LHCN-M2 (cell line): ENCODE measurements around the gene LARGE2. TPM values are rescaled to one million over a fixed set of nuclear protein-coding genes. Genes with fewer than 3 reads are reported as not detected.
A peak's percentile ranks its signal among the peaks of the same experiment; 100 is the strongest.

ENCODE experiments used
- DNase-seq: peaks from one replicate; pipeline ENCODE4 v3.0.0-alpha.2; 2012; ENCODE audit warnings: low read depth
- polyA plus RNA-seq: library from polyadenylated mRNA; unstranded; fragments of >200 nt; gene quantifications from one replicate; pipeline ENCODE4 v1.2.1, GENCODE V29; 2012; ENCODE audit warnings: missing spikeins
- total RNA-seq: library from RNA; depleted of rRNA; stranded (reverse); fragments of >200 nt; gene quantifications from 2 replicates; pipeline ENCODE4 v1.2.3, GENCODE V29; 2014; rRNA removed

LARGE2 gene
- total RNA-seq = not detected in 2 replicates
- polyA plus RNA-seq = not detected

DNA sequence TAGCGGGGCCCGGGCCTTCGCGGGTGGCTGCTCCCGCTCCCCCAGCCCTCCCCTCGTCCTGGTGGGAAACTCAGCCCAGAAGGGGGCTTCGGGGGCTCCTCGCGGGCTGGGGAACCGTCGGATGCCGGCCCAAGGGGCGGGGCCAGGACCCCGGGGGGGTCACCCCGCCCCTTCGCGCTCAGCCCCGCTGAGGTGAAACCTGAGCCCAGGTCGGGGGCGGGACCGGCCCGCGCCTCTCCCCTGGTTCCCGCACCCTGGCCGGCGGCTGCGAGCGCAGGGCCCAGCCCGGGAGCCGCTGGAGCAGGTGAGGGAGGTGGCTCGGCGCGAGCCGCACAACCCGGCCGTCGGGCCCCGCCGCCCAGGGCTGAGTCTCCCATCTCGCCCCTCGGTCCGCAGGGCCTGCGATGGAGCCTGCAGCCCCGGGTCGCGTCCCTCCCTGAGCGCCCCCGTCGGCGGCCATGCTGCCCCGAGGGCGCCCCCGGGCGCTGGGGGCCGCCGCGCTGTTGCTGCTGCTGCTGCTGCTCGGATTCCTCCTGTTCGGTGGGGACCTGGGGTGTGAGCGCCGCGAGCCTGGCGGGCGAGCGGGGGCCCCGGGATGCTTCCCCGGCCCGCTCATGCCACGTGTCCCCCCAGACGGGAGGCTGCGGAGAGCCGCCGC is at the start of gene LARGE2:
LARGE2 (plus strand) TSS at position 232 of the 658 bp plus-strand sequence; CDS start at position 459, 227 bp downstream.
- no peak for DNase-seq

DNA sequence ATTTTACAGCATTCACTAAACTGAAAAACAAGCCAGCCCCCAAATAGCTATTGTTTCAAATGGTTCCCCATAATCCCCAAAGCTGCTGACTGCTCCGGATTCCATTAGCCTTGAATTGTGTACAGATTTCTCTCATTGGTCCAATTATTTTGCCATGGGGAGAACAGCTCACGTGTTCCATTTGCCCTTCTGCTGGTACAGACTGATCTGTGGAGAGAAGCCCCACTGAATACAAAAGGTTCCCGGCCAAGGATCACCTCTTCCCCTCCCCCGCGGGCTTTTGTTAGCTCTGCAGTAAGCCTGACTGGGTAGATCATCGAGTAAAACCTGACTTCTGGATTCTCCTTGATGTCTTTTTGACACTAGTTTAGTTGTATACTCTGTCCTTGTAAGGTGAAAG is 46.1 kb upstream of the LARGE2 start:
- no peak for DNase-seq

DNA sequence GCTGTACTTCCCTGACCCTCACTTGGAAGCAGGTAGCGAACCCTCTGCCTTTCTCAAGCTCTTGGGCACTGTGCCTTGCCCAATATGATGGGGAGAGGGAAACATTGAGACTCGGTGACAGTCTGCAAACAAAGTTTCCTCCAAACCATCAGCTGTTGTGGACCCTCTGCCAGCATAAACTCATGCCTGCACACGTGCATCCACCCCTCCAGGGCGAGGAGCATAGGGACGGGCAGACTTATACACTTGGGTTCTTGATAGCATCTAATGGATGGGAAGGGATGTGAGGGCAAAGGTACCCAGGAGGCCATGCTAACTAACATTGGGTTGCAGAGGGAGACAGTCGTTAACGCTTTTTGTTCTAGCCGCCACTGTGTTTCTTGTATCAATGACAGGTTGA is 45.2 kb upstream of the LARGE2 start:
- DNase-seq = no peak

DNA sequence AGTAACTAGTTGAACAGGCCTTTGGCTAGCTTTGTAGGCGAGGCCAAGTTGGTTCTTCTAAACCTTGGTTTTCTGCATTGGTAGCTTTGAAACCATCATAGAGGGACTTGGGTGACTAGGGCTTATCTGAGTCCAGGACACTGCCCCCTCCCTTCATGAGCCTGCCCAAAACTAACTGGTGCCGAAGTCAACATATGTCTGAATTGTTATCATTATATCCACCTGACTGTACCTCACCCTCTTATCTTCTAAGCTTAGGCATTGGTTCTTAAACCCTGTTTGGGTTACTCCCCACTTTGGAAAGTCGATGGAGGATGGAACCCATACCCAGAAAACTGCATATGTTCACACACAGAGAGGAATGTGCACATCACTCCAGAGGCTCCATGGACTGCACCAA is 44.6 kb upstream of the LARGE2 start:
- DNase-seq = no peak

DNA sequence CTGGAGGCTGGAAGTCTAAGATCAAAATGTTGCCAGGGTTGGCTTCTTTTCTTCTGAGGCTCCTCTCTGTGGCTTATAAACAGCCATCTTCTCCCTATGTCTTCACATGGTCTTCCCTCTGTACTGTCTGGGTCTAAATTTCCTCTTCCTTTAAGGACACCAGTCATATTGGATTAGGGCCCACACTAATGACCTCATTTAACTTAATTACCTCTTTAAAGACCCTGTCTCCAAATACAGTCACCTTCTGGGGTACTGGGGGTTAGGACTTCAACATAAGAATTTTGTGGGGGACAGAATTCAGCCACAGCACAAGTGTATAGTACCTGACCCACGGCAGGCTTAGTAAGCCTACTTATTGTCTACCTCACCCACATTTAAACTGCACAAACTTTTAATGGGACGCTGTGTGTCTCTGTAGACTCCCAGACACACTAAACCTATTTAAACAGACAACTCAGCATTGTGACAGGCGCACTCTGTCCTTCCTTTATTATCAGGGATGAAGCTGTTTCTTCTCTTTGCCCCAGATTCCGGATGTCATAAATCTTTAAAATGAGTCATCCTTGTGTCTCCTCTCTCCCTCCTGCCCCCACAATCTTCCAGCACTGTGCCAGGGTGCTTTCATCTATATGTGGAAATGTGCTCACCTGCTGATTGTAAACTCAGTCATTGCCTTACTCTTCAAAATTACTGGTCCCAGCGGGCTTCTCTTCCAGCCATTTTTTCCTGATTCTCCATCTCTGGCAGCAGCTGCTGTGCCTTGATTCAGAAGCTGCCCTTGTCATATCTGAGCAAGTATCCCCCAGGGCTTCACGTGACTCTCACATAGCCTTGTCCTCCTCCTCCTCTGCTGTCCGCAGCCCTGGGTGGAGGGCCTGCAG is 42.4 kb upstream of the LARGE2 start:
- DNase-seq = peak; percentile 30

DNA sequence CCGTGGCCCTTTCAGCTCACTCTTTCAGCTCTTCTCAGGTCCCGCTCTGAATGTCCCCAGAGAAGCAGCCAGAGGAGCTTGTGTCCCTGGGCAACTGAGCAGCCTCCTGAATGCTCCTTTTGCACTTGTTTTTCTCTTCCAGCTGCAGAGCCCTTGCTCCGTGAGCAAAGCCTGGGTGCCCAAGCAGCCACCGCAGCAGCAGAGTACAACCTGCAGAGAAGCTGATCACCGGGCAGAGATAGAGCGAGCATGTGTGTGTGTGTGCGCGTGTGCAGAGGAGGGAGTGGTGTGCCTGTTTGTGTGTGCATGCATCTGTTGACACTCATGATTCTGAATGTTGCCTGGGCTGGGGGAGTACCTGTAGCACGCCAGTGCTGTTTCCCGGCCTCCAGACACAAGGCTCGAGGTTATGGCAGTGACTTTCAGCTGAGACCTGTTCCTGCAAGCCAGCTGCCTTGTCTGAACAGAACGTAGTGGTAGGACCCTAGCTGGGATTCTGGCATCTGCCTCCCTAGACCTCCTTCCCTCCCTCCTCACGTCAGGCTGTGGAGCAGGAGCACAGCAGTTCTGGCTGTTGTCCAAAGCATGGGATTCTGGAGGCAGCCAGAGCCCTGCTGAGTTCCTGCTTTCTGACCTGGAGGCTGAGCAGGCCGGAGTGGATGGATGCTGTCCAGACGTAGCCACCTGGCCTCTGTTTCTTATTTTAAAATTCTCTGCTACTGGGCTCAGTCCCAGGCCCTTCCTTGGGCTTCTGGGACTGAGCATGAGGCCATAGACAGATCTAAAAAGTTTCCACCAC is 41.5 kb upstream of the LARGE2 start:
- no peak for DNase-seq

DNA sequence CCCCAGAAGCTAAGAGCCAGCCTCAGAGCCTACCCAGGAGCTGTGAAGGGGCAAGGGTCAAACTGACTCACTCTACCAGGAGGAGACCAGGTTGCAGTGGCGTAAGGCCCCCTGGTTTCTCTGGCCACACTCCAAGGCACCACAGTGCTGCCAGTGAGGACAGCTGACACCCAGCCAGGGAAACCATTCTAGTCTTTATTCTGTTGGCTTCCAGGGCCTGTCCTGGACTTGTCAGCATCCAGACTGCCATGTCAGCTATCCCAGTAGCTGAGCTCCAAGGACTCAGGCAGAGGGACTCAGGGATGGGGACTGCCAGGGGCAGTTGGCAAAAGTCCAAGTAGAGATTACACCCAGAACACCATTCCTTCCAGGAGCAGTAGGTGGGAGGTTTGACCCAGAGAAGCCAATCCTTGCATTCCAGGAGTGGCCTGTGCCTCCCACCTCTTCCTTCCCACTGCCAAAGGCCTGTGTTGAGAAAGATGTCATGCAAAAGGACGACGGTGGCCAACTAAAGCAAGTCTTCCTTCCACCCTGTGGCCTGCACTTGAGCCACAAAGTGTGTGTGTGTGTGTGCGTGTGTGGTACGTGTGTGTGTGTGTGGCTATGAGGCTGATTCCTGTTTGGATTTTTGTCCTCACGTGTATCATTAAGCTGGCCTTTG is 40.6 kb upstream of the LARGE2 start:
- peak; percentile 19 for DNase-seq

DNA sequence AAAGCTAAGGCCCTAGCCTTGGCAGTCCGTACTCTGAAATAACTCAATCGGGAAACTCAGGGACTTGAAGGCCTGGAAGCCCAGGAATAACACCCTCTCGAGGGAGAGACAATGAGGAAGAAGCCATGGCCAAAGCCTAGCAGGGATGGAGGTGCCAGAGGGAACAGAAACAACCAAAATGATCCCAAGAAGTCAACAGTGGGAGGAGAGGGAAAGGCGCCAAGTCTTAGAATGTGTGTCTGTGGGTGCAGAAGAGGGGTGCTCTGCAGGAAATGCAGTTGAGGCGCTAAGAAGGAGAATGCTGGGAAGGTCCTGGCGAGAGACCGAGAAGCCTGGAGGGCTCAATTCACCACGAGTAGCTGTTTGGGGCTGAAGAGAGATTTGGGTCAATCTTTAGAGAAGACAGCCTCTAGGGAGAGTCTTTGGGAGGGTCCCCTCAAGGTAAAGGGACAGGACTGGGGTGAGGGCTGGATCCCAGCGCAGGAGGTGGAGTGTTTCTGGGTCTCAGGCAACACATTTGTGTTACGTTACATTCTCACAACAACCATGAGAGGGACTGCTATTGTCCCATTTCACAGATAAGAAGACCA is 37.8 kb upstream of the LARGE2 start:
- DNase-seq = no peak

DNA sequence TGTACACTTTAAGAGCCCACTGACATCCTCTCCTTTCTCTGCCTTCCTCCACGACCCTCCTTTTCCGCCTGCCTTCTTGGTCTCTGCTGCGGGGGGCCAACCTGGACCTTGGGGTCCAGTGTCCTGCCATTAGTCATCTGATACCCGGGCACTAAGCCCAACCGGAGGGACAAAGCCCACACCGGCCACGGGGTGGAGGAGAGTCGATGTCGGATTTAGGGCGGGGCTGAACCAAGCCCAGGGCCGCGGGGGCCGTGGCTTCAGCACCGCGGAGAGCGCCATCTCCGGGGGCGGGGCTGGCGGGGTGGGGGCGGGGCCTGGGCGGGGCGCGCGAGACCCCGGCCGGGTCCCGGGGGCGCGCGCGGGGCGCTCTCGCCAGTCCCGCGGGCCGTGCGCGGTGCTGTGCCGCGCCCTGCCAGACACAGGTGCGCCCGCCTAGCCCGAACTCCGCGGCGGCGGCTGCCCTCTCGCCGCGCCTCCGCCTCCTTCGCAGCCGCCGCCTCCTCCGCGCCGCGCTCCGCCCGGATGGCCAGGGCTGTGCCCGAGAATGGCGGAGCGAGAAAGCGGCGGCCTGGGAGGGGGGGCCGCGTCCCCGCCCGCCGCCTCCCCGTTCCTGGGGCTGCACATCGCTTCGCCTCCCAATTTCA is 37.1 kb upstream of the LARGE2 start, which contains the start of gene MAPK8IP1:
MAPK8IP1 (plus strand) TSS at position 378 of the 647 bp plus-strand sequence; CDS start at position 548, 170 bp downstream.
- no peak for DNase-seq

DNA sequence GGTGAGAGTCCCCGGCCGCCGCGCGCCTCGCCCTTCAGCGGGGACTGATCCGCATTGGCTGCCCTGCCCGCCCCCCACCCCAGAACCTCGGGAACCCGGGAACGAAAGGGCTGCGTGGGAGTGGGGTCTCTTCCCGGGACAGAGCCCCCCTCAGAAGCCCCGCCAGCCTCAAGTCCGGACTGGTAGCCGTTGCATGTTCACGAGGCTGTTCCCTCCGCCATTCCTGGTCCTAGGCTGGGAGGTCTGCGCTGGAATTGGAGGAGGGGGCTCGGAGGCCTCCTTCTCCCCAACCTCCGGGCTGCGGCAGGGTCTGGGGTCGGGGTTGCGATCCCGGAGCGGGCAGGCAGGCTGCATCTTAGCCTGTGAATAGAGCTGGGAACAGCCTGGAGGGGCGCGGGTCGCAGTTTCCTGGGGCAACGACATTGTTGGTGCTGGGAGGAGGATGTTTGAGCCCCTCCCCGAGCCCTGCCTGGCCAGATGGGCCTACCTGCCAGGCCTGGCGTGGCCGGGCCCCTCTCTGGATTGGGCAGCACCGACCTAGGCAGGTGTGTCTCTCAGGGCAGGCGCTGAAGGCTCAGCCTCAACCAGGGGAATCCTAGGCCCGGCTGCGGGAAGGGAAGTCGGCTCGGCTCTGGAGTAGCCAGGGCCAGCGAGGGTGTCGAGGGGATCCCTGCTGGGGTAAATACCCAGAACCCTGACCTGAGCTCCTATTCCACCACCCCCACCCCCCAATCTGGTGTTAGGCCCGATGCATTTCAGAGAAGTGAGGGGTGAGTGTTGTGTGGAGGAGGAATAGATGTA is 36.3 kb upstream of the LARGE2 start:
- DNase-seq = no peak

DNA sequence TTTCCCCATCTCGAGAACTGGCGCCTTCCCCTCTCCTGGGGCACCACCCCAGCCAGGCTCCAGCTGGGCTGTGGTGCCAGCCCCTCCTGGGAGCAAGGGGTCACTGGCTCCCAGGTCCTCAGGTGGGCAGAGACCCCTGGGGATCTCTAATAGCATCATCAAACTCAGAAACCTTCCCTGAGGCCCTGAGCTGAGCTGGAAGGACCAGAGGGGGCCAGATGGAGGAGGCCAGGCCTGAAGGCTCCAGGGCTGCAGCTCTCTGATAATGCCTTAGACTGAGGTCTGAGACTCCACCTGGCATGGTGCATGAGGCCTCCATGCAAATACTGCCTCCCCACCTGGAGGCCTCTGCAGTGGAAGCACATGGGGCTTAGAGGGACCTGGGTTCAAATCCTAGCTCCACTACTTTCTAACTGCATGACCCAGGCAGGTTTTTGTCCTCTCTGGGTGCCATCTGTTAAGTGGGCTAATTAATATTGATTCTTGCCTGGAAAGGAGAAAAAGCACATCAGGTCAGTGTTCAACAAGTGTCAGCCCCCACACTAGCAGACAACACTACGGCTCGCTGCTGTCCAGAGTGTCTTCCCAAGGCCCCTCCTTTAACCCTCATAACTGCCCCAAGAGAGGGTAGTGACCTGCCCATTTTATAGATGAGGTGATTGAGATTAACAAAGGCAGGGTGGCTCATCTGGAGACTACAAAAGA is 35.5 kb upstream of the LARGE2 start:
- no peak for DNase-seq

DNA sequence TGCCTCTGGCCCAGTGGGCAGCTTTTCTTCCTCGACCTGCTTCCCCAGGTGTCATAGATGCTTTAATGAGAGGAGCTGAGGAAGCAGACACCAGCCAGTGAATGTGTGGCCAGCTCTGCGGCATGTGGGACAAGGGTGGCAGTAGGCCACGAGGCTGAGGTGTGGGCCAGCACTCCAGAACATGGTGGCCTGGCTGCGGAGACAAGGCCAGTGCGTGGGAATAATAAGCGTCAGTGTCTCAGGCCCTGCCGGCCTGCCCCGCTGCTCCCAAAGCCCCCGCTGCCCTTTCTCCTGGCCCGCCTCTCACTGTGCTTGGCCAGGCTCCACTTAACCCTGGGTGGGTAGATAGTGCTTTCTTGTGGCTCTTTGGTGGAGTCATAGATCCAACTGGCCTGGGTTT is 34.9 kb upstream of the LARGE2 start:
- DNase-seq = no peak

DNA sequence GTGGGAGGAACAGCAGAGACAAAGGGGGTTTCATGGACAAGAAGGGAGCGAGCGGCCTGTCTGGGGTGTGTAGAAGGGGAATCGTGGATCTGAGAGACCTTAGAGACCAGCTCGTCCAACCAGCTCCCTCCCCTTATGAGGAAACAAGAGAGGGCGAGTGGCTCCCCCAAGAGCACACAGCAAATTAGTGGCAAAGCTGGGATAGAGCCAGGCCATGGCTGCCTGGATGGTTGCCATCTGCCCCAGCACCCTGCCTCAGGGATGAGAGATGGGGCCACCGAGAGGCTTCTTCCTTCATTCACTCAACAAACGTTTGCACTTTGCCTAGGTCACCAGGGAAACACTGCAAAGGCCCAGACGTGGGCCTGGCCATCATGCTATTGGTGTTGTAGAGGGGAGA is 32.9 kb upstream of the LARGE2 start:
- no peak for DNase-seq

DNA sequence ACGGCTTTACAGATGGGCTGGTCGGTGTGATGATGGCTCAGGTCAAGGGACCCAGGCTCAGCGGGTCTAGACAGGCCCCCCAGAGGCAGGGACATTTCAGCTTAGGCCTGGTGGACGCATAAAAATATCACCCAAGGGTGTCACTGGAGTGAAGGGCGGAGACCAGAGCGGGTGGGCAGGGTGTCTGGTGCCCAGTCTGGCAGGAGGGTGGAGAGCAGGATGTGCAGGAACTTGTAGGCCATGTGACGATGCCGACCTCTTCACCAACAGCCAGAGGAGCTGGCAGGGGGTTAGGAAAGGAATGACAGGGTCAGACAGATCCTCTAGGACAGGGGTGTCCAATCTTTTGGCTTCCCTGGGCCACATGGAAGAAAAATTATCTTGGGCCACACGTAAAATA is 32.5 kb upstream of the LARGE2 start:
- DNase-seq = no peak

DNA sequence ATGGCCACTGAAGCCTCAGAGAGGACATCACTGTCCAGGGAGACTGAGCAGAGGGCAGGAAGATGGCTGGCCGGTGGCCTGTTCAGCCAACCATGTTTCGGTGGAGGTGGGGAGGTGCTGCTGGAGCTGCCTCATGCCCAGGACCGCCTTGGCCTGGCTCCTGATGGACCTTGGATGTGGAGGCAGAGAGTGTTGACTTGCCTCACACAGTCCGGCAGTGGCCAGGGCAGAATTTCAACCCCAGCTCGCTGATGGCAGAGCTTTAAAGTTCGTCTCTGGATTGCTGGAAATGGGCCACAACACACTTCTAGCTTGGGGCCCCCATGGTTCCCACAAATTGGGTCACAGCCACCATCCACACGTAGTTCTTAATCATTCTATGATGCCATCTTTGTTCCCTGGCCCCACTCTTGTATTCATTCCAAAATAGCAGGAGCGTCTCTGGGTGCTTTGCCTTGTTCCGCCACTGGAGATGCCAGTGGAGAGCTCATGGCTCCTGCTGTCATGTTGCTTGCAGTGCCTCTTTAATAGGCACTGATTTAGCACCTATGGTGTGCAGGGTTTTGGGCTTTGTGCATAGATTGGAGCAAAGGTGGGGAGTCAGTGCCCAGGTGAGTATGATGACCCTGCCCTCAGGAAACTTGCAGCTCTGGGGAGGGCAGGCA is 31.4 kb upstream of the LARGE2 start:
- DNase-seq = no peak

DNA sequence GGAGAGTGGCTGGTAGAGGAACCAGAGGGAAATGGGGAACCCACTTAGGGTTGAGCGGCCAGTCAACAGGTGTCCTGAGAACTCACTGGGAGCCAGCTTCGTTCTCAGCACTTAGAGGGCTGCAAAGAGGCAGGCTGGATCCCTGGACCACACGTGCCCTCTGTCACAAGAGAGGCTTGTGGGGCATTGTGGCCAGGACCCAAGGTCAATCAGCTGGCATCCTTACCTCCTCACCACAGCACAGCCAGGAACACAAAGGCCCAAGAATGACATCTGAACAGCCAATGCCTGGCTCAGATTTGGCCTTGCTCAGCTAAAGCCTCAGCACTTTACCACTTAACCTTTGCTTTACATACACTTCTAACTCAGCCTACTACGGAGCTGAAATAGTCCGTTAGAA is 29.6 kb upstream of the LARGE2 start:
- no peak for DNase-seq

DNA sequence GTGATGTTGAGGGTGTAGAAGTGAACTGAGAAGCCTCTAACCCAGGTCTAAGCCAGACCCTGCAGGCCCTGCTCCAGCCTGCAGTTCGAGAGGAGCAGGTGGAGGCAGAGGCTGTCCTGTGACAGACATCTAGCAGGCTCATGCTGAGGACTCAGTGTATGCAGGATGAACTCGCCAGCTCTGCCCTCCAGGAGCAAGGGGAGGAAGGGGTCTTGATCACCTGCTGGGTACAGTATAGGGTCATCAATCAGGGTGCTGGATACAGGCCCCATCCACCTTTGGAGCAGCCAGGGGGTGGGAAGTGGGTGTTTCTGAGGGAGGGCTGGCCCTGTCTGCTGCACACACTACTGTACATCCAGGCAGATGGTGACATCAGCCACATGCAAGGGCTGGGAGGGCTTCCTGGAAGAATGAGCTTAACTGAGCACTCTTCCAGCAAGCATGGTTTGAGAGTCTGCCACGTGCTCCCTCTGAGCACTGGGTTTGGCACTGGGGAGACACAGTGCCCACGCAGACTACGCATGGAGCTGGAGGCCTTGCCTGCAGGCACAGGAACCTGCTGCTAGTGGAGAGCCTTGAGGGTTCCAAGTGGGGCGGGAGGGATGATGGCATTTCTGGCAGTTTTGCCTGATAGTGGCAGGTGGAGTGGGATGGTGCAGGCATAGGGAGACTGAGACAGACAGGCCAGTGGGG is 27.8 kb upstream of the LARGE2 start:
- no peak for DNase-seq
